Choroid plexus epithelial cell (primary cell): ENCODE data around the gene POLN.

ENCODE experiments used
- DNase-seq: peaks from one replicate; pipeline ENCODE4 v3.0.0-alpha.2; 2010; ENCODE audit warnings: low read depth
- H3K4me3 ChIP-seq: 2 replicates; pipeline ENCODE4 v1.5.1; 2011; ENCODE audit warnings: low read depth, mild to moderate bottlenecking, control low read depth, low read length, moderate library complexity
- TF ChIP-seq, protein P1 (sequence below): conservative IDR thresholded peaks from 2 replicates; pipeline ENCODE4 v1.5.1; 2011; ENCODE audit warnings: low read depth, mild to moderate bottlenecking, control low read depth, inconsistent platforms, low read length, moderate library complexity

The POLN gene

DNA sequence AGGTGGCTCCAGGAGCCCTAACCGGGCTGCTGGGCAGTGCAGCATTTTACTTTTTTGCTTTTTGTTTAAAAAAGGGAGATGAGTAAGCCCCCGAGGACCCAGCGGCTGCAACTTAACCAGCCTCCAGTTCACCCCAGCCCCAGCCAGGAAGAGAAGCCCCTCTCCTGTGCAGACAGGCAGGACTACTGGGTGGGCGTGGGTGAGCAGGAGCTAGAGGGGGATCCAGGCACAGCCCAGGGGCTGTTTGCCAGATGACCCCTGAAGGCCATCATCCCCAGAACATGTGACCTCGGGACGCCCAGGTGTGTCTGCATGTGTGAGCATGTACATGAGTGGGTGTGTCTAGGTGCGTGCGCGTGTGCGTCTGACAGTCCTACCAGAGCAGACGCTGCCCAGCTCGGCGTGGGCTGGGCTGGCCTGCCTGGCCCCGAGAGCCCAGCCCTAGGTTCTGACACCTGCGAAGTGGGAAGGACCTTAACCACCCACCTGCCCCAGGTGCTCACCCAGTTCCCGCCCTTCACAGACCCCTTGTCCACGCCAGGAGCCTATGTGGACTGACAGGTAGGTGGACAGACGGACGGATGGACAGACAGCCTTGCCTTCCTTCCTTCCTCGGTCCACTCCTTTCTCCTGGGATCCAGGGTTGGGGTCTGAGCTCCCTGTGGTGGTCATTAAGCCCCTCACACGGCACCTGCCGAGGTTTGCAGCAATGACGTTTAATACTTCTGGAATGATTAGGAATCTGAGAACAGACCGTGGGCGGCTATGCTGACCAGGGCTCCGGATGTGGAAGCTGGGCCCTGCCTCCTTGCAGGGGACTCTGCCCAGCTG, 7.8 kb upstream of the POLN start:
- DNase-seq: no peak
- TF ChIP-seq, protein P1, sequence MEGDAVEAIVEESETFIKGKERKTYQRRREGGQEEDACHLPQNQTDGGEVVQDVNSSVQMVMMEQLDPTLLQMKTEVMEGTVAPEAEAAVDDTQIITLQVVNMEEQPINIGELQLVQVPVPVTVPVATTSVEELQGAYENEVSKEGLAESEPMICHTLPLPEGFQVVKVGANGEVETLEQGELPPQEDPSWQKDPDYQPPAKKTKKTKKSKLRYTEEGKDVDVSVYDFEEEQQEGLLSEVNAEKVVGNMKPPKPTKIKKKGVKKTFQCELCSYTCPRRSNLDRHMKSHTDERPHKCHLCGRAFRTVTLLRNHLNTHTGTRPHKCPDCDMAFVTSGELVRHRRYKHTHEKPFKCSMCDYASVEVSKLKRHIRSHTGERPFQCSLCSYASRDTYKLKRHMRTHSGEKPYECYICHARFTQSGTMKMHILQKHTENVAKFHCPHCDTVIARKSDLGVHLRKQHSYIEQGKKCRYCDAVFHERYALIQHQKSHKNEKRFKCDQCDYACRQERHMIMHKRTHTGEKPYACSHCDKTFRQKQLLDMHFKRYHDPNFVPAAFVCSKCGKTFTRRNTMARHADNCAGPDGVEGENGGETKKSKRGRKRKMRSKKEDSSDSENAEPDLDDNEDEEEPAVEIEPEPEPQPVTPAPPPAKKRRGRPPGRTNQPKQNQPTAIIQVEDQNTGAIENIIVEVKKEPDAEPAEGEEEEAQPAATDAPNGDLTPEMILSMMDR: no peak
- H3K4me3 ChIP-seq: no peak overlapping the region

DNA sequence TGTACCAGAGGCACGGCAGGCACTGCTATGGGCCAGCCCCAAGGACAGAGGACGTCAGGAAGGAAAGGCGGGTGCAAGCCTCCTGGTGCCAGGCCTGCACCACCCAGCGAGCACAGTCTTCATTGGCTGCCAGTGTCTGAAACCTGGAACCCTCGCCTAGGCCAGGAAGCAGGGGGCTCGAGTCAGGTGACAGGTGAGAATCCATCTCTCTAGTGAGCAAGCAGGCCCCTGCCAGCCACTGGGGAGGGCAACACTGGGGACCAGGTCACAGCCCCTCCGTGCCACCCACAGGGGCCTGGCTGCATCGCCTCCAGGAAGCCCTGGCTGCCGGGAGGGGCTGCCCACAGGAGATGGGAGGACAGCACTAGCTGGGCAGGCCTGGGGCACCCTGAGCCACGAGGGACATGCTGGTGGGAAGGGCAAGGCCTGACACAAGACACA, 6.9 kb upstream of the POLN start:
- TF ChIP-seq, protein P1: no peak
- DNase-seq: no peak
- H3K4me3 ChIP-seq: no peak overlapping the region

DNA sequence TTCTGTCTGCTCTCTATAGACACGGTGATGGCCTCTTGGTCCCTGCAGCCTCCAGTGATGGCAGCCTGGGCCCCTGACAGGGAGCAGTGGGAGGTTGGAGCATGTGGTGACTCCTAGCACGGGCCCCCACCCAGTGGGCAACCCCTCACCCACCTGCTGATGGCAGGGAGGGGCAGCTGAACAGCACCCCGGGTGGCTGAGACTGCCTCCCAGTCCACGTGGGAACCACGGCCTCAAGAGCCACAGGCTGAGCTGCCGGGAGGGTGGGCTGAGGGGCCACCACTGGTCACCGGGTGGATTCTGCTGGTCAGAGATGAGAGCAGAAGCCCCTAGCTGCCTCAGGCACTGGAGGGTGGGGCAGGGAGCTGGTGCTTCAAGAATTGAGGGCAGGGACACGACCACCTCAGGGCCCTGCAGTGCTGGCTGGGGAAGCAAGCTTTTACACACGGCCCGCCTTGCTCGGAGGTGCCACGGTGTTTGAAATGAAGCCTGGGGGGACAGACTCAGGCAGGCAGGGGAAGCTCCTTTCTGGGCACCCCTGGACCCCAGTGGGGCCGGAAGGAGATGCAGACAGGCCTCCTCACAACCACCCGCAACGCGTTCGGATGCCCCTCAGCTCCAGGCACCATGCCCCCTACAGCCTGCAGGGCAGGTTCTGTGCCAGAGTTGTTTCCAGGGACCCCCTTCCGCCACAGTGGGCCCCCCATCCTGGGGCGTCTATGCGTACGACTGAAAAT, 6.3 kb upstream of the POLN start:
- TF ChIP-seq, protein P1: no peak
- DNase-seq: no peak
- no peak overlapping the region for H3K4me3 ChIP-seq

DNA sequence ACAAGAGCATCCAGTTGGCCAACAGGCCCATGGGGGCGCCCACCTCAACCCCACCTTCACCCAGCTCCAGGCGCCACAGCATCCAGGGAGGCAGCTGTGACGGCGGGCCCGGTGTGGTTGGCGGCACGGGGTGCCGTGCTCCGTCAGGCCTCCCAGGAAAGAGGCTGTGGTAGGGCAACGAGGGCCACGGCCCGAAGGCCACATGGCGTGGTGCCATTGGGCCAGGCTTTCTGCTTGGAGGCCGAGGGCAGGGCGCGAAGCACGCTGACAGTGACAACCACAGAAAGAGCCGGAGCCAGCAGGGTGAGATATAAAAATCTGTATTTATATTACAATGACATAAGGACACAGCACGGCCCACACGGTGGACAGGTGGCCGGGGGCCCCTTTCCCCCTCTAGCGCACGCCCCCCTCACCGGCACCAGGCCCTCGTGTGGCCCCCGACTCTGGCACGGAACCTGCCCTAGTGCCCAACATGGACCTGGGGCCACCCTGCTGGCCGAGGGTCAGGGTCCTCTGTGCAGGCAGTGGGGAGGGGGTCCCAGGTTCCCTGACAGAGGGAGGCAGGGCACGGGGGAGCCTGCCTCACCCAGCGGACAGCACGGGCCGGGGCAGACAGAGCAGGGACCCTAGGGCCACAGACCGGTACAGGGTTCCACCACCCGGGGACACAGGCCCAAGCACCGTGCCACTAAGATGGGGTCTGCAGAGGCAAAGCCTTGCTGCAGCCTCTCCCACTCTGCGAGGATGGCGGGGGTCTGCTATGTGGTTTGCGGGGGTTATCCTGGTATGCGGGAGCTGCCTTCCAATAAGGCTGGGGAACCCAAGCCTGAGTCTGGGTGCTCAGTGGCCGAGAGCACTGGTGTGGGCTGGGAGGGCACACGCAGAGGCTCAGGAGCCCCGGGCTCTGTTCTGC, 5.5 kb upstream of the POLN start:
- no peak for DNase-seq
- H3K4me3 ChIP-seq: no peak overlapping the region

DNA sequence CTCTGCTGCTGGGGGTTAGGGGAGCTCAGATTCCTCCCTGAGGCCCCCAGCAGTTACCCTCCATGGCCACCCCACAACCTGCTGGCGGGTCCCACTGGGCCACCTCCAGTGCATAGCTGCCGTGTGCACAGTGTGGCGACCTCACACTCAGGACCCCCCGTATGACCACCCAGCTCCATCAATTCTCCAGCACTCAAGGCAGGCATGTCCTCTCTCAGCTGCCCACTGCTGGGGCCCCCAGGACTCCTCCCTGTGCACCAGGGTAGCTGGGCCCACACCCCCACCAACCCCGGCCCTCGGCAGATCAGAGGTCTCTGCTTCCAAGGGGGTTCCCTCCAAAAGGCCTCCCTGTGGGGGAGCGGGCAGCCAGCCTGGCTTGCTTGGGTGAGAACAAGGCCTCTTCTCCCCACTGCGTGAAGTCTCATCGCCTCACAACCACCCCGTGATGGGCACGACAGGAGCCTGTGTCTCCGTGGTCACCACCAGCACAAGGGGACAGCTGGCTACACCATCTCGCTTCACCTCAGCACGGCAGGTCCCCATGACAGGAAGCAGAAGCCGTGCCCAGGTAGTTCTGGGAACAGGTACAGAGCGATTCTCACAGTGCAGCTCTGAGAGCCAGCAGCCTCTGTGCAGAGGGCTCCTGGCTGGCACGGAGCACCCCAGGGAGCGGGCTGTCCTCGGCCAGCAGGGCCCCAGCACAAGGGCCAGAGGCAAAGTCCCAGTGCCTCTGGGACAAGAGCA, 4.6 kb upstream of the POLN start:
- TF ChIP-seq, protein P1: no peak
- no peak for DNase-seq
- no peak overlapping the region for H3K4me3 ChIP-seq

More for the DNA sequence above, 5.5 kb upstream of the POLN start:
- TF ChIP-seq, protein P1: no peak

DNA sequence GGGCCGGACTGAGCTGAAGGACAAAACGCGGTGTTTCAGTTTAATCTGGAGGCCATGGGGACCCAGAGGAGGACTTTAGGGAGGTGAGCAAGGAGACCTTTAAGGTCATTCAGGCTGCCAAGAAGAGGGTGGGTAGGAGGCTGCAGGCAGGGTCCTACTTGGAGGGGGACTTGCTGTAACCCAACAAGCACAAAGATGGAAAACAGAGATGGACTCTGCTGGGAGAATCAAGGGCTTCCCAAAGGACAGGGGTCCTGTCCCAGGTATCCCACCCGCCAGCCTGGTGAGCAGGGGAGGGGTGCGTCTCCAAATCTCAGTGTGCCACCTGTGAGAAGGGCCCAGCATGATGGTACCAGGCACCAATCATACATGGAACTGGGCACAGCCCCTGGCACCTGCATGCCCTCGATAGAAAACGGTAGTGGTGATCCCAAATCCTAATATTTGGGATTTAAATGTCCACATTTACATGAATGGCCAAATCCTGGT, 3.9 kb upstream of the POLN start:
- H3K4me3 ChIP-seq: no peak overlapping the region
- DNase-seq: no peak
- TF ChIP-seq, protein P1: no peak
